A673 (cell line): ENCODE results near the gene FBLN1. TPM values are rescaled to one million over a fixed set of nuclear protein-coding genes. Genes with fewer than 3 reads are reported as not detected.
A peak's percentile ranks its signal among the peaks of the same experiment; 100 is the strongest.

Experiments used
- BruUV-seq: library from RNA; stranded (reverse); fragments of 400-500 nt; replicated peaks from 2 replicates; lab custom pipeline; 2021; lab: Mats Ljungman, UMichigan
- CTCF ChIA-PET: fragments of 300-600 bp; sonication (Branson Sonifier 250); formaldehyde crosslinking; loops from one replicate; lab custom pipeline; 2022; ENCODE audit warnings: antibody characterized with exemption; lab: Charles Lee
- POLR2A ChIA-PET: fragments of 300-600 bp; sonication (Branson Sonifier 250); formaldehyde crosslinking; loops from one replicate; lab custom pipeline; 2022; ENCODE audit warnings: antibody characterized with exemption; ENCODE audit not compliant: low non-redundant PET; lab: Charles Lee
- DNase-seq: peaks from one replicate; pipeline ENCODE4 v3.0.0-alpha.2; 2015; ENCODE audit warnings: low spot score
- H3K27ac ChIP-seq: fragments of 200-600 bp; sonication (generic); 2 replicates; pipeline ENCODE4 v1.5.1; 2016; ENCODE audit warnings: mixed run types, low read depth, mild to moderate bottlenecking, mixed read lengths, antibody characterized with exemption, low read length; ENCODE audit not compliant: poor library complexity, severe bottlenecking
- H3K27me3 ChIP-seq: fragments of 200-600 bp; sonication (generic); replicated peaks from 2 replicates; pipeline ENCODE4 v1.6.1; 2017; ENCODE audit warnings: mixed run types, low read depth, mild to moderate bottlenecking, mixed read lengths, antibody characterized with exemption, low read length; ENCODE audit not compliant: insufficient read depth, poor library complexity
- H3K36me3 ChIP-seq: fragments of 200-600 bp; sonication (generic); 2 replicates; pipeline ENCODE4 v1.6.1; 2016; ENCODE audit warnings: mixed run types, mild to moderate bottlenecking, mixed read lengths, antibody characterized with exemption, low read length; ENCODE audit not compliant: insufficient read depth, poor library complexity, severe bottlenecking
- H3K4me1 ChIP-seq: fragments of 200-600 bp; sonication (generic); 2 replicates; pipeline ENCODE4 v1.6.1; 2017; ENCODE audit warnings: mixed run types, mild to moderate bottlenecking, mixed read lengths, antibody characterized with exemption, low read length; ENCODE audit not compliant: insufficient read depth, poor library complexity, severe bottlenecking
- H3K4me3 ChIP-seq: fragments of 200-600 bp; sonication (generic); 2 replicates; pipeline ENCODE4 v1.5.1; 2016; ENCODE audit warnings: low read depth, mixed run types, mild to moderate bottlenecking, mixed read lengths, low read length; ENCODE audit not compliant: poor library complexity, severe bottlenecking
- H3K9me3 ChIP-seq: fragments of 200-600 bp; sonication (generic); 2 replicates; pipeline ENCODE4 v1.6.1; 2016; ENCODE audit warnings: mixed run types, low read depth, mild to moderate bottlenecking, mixed read lengths, antibody characterized with exemption, low read length; ENCODE audit not compliant: poor library complexity, severe bottlenecking
- CTCF ChIP-seq: fragments of 300-800, 200-600 bp; sonication (generic); conservative IDR thresholded peaks from 2 replicates; pipeline ENCODE4 v1.5.1; 2017; ENCODE audit warnings: low read depth, mild to moderate bottlenecking, antibody characterized with exemption, low read length, moderate library complexity, mixed read lengths
- EZH2 ChIP-seq: fragments of 200-600 bp; sonication (generic); IDR thresholded peaks from 2 replicates; pipeline ENCODE4 v1.6.1; 2017; ENCODE audit warnings: borderline replicate concordance, low read depth, mild to moderate bottlenecking, mixed read lengths, antibody characterized with exemption, low read length; ENCODE audit not compliant: poor library complexity, severe bottlenecking
- intact Hi-C: fragments of 100-400 bp; cut with micrococcal nuclease; formaldehyde crosslinking; loops from one replicate; pipeline ENCODE4 v1.10.0; 2022; ENCODE audit not compliant: unreplicated experiment
- total RNA-seq: library from RNA; stranded (reverse); gene quantifications from 2 replicates; pipeline ENCODE4 v1.2.3, GENCODE V29; 2021

Gene FBLN1
- total RNA-seq, 1 experiment from 2014 or later: 96.4 TPM

GRCh38 chr22:45515676-45516075, 13.0 kb downstream of the FBLN1 start:
- intact Hi-C loops: no loop called here
- POLR2A ChIA-PET: no interaction called here
- CTCF ChIA-PET: no interaction called here
- no peak for TF ChIP-seq EZH2
- no peak for TF ChIP-seq CTCF
- no TSS peak for BruUV-seq
- DNase-seq: no peak
- Histone ChIP-seq H3K4me3 (no peak overlapping the region), H3K9me3 (no peaks in the 10 kb centered on the region), H3K27me3 (no peaks in the 10 kb centered on the region), H3K4me1 (peaks cover 6% of the 10 kb centered on the region), H3K27ac (no peak overlapping the region), H3K36me3 (peaks cover 2% of the 10 kb centered on the region)

GRCh38 chr22:45516163-45516562, 13.5 kb downstream of the FBLN1 start:
- CTCF ChIA-PET: no interaction called here
- Histone ChIP-seq H3K27ac (no peak overlapping the region), H3K4me1 (peaks cover 6% of the 10 kb centered on the region), H3K36me3 (peaks cover 3% of the 10 kb centered on the region), H3K27me3 (no peaks in the 10 kb centered on the region), H3K4me3 (no peak overlapping the region), H3K9me3 (no peaks in the 10 kb centered on the region)
- POLR2A ChIA-PET: no interaction called here
- intact Hi-C loops: no loop called here
- no peak for DNase-seq
- BruUV-seq: no TSS peak
- TF ChIP-seq CTCF: no peak
- no peak for TF ChIP-seq EZH2

GRCh38 chr22:45516923-45517675, 14.4 kb downstream of the FBLN1 start:
- Histone ChIP-seq H3K27me3 (no peaks in the 10 kb centered on the region), H3K36me3 (peaks cover 3% of the 10 kb centered on the region), H3K4me3 (no peak overlapping the region), H3K4me1 (no peaks in the 10 kb centered on the region), H3K27ac (peak overlapping the region; percentile 30), H3K9me3 (no peaks in the 10 kb centered on the region)
- TF ChIP-seq EZH2 (no peak), CTCF (no peak)
- CTCF ChIA-PET: no interaction called here
- DNase-seq: no peak
- POLR2A ChIA-PET: no interaction called here
- no TSS peak for BruUV-seq
- intact Hi-C loops: no loop called here
